ENCODE measurements around the gene B3GAT3.
"Not testable (repeated sequence)": the region's sequence is repeated elsewhere in the genome, so short reads cannot be mapped to it uniquely, and the experiment has no call there.

B3GAT3 gene

GRCh38 chr11:62621567-62622470 is at the start of gene B3GAT3:
Gene B3GAT3, minus strand, starts transcription at chr11:62621986. Its CDS starts 39 bp downstream, at chr11:62621947.
- peak; percentile 91 for DNase-seq (ENCODE audit: low read depth)

DNA sequence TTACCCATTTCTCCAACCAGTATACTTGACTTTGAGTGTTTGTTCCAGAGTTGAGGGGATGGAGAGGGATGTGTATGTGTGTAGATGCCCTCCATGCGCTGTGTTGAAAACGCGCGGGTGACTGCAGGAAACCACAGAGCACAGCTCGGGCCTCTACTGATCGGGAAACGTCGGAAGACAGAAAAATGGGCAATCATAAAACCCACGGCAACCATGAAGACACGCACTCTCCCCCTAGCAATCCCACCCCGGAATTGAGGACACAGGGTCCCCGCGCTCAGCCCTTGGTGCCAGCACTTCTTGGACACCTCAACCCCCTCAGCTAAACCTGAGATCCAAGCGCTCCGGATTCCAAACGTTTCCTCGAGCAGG is 49.4 kb upstream of the B3GAT3 start:
- no peak for DNase-seq (ENCODE audit: low read depth)

GRCh38 chr11:62669420-62670161 is 47.8 kb upstream of the B3GAT3 start:
- DNase-seq (ENCODE audit: low read depth): no peak

DNA sequence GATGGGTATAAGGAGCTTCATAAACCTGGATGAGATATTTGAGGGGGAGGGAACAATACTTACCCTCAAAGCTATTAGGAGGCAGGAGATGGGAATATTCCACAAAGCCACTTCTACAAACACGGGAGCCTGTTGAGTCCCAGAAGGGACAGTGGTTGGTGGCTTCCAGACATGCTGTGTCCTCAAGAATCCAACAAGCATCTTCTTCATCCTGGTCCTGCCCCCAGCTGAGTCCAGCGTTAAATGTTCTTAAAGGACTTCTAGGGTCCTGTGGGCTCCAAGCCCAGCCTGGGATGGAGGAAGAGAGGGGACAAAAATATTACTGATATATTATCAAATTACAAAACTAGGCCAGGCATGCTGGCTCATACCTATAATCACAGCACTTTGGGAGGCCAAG is 45.7 kb upstream of the B3GAT3 start:
- DNase-seq (ENCODE audit: low read depth): no peak

DNA sequence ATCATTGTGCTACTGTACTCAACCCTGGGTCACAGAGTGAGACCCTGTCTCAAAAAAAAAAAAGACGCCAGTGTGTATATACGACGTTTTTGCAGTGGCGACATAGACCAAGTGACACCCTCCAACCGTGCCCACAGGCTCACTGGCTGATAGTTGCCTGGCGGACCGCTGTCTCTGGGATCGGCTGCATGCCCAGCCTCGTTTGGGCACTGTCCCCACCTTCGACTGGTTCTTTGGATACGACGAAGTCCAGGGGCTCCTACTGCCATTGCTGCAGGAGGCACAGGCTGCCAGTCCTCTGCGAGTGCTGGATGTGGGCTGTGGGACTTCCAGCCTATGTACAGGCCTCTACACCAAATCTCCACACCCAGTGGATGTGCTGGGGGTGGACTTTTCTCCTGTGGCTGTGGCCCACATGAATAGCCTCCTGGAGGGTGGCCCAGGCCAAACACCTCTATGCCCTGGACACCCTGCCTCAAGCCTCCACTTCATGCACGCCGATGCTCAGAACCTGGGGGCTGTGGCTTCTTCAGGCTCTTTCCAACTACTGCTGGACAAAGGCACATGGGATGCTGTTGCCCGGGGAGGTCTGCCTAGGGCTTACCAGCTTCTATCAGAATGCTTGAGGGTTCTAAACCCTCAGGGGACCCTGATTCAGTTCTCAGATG is 44.6 kb upstream of the B3GAT3 start:
- DNase-seq (ENCODE audit: low read depth): no peak

DNA sequence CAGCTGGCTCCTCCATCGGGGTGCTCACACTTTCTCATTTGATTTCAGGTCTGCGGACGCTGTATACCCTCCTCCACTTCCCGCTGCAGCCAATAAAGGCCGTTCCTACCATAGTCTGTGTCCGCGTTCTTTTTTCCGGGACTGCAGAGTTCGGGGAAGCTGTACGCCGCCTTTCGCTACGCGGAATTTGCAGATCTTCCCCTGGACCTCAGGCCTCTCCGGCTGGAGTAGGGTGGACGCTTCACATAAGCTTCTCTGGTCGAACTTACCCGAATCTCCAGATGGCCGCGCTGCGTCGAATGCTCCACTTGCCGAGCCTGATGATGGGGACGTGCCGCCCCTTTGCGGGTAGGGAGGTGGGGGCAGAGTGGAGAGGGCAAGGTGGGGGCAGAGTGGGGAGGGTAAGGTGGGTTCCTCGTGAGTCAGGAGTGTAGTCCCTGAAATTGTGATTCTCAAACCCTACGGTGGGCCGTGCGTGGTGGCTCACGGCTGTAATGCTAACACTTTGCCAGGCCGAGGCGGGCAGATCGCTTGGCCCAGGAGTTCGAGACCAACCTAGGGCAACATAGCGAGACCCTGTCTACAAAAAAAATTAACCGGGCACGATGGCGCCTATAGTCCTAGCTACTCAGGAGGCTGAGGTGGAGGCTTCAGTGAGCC is 43.9 kb upstream of the B3GAT3 start:
- peak; percentile 41 for DNase-seq (ENCODE audit: low read depth)

- peak; percentile 92 for DNase-seq (ENCODE audit: low read depth)
Observed at GRCh38 chr11:62665075-62665598, 43.4 kb upstream of the B3GAT3 start, which contains the start of the genes C11orf98 and CSKMT. Gene C11orf98, minus strand, starts transcription at chr11:62665210. Its CDS starts 41 bp downstream, at chr11:62665169. Gene CSKMT, plus strand, starts transcription at chr11:62665312. Its CDS starts 568 bp downstream, at chr11:62665880.

DNA sequence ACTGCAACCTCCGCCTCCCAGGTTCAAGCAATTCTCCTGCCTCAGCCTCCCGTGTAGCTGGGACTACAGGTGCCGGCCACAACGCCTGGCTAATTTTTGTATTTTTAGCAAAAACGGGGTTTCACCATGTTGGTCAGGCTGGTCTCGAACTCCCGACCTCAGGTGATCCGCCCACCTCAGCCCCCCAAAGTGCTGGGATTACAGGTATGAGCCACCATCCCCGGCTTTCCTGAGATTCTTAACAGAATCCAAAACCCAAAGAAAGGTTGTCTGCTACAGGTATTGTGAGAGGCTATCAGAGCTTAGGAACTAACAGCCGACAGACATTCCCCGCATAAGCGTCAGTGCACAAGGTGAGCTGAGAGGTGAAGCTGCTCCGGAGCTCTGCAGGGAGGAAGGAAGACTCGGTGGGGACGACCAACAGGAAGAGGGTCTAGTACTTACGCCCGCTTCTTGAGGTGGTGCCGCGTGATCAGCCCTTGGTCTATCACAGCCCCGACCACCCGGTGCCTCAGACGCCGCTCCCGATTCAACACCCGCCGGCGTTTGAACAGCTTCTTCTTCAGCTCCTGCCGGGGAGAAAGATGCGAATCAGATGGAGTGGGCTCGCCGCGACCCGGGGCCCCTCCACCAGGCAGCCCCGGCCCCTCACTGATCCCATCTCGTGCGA is 42.8 kb upstream of the B3GAT3 start:
- peak; percentile 22 for DNase-seq (ENCODE audit: low read depth)

DNA sequence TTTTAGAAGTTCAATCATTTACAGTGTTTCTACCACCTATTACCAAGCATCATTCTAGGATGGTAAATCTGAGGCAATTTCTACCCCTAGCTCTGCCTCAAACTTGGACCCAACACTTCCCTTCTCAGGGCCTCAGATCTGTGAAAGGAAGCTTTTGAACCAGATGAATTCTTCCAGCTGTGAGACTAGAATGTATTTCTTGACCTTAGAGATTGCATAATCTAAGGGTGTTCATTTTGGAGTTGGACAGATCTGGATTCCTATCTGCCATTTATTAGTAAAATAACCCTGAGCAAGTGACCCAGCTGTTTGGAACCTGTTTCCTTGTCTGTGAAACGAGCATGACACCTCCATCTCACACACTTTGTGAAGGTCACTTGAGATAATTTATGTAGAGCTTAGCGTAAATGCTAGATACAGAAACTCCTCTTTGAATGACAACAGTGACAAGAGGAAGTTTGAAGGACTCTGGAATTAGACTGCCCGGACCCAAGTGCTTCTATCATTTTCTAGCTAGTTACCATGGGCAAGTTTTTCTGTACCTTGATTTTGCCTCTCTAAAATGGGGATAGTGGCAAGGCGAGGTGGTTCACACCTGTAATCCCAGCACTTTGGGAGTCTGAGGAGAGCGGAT is 35.1 kb upstream of the B3GAT3 start:
- no peak for DNase-seq (ENCODE audit: low read depth)

GRCh38 chr11:62654297-62654696 is 32.5 kb upstream of the B3GAT3 start:
- no peak for DNase-seq (ENCODE audit: low read depth)

- DNase-seq (ENCODE audit: low read depth): no peak
Observed at GRCh38 chr11:62652161-62653006, 30.6 kb upstream of the B3GAT3 start.

GRCh38 chr11:62650283-62650682 is 28.5 kb upstream of the B3GAT3 start:
- not testable (repeated sequence) for DNase-seq (ENCODE audit: low read depth)

DNA sequence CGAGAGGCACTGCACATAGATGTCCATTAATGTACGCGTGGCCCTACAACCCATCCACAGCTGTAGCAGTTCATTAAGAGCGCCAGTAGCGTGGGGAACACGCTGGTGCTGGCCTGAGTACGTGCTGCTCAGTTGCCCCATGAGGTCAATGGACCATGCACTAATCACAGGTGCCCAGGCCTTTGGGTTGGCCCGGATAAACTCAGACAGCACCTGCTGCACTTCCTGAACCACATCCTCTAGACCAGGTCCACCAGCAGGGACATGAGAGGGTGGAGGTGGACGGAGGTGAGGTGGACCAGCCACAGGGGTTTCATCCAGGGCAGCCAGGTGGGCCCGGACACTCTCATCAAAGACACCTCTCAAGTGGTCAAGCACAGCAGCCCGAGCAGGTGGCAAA is 27.7 kb upstream of the B3GAT3 start:
- no peak for DNase-seq (ENCODE audit: low read depth)

DNA sequence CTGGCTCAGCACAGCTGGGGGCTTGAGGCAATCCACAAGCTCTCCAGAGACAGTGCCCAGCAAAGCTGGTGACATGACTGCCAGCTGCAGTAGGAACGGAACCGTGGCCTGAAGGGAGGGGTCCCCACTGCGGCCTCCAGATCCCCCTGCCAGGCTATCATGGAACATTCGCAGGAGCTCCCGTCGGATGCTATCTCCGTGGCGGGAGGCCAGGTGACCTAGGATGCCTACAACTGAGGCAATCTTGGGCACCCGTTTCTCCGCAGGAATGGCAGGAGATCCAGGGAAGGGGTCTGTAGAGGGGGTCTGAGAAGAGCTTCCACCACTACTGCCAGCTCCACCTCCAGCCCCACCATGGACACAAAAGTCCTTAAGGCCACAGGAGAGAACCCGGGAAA is 27.2 kb upstream of the B3GAT3 start:
- DNase-seq (ENCODE audit: low read depth): no peak

DNA sequence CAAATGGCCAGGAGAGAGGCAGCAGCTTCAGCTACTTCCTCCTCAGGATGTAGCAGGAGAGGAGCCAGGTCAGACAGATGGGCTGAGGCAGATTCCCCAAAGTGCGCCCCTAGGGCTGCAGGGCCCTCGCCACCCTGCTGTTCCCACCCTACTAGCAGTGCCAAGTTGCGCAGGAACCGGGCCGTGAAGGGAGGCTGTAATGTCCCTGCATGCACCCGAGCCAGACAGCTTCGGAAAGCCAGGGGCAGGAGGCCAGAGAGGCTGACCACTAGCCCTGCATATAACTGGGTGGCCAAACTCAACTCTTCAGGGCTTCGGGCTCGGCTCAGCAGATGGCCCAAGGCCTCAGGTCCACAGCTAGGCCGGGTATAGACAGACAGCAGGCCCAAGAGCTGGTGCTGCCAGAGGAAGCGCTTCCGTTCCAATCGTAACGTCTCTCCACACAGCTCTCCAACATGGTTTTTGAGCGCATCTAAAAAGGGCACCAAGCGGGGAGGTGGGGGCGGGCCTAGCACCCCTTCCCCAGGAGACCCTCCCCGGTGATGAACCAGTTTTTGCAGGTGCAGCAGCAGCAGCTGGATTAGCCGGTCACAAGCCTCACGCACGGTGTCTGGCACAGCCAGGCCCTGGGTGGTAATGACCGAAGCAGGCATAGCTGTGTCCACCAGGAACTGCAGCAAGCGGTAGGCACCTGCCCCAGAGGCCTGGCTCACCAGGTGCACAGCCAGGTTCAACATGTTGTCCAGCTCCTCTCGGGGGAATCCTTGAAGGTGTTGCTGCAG is 26.6 kb upstream of the B3GAT3 start:
- no peak for DNase-seq (ENCODE audit: low read depth)

DNA sequence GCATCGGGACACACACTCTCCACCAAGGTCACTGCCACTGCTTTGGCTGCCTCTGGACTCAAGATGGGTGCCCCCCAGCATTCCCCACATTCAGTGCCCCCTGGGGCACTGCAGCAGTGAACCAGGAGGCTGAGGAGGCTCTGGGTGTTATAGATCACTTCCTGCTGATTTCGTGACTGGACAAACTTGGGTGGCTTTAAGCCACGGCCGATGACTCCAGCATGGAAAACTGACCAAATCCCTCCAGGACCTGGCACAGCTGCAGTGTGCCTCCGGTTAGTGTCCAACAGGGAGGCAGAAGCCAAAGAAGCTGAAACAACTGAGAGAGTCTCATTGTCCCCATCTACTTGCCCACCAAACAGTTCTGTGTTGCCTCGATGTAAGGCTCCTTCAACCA is 25.8 kb upstream of the B3GAT3 start:
- DNase-seq (ENCODE audit: low read depth): no peak

GRCh38 chr11:62646825-62647608 is 25.2 kb upstream of the B3GAT3 start:
- DNase-seq (ENCODE audit: low read depth): no peak
